Osteoblast (primary cell): ENCODE results near the gene PARP2. TPM values are rescaled to one million over a fixed set of nuclear protein-coding genes. Genes with fewer than 3 reads are reported as not detected.
"Not testable (repeated sequence)": the region's sequence is repeated elsewhere in the genome, so short reads cannot be mapped to it uniquely, and the experiment has no call there.

Experiments used
- DNase-seq: peaks from one replicate; pipeline ENCODE4 v3.0.0; 2011; ENCODE audit warnings: low spot score, mixed read lengths; ENCODE audit not compliant: insufficient read length; ENCODE audit errors: missing footprints
- H2AFZ ChIP-seq: 2 replicates; pipeline ENCODE4 v1.6.0; 2011; ENCODE audit warnings: mild to moderate bottlenecking, low read length
- H3K27ac ChIP-seq: 2 replicates; pipeline ENCODE4 v1.5.1; 2011; ENCODE audit warnings: mild to moderate bottlenecking, low read depth, low read length, moderate library complexity
- H3K27me3 ChIP-seq: 2 replicates; pipeline ENCODE4 v1.6.0; 2012; ENCODE audit warnings: mild to moderate bottlenecking, control low read depth, inconsistent platforms, low read length, moderate library complexity; ENCODE audit not compliant: insufficient read depth
- H3K36me3 ChIP-seq: 2 replicates; pipeline ENCODE4 v1.5.1; 2011; ENCODE audit warnings: mild to moderate bottlenecking, low read length, control low read depth, moderate library complexity; ENCODE audit not compliant: insufficient read depth
- H3K4me1 ChIP-seq: 2 replicates; pipeline ENCODE4 v1.5.1; 2011; ENCODE audit warnings: mild to moderate bottlenecking, low read length, control low read depth, moderate library complexity; ENCODE audit not compliant: insufficient read depth
- H3K4me2 ChIP-seq: 2 replicates; pipeline ENCODE4 v1.6.0; 2011; ENCODE audit warnings: mild to moderate bottlenecking, low read length; ENCODE audit not compliant: insufficient read depth
- H3K4me3 ChIP-seq: fragments of 200-600 bp; sonication (generic); 3 replicates; pipeline ENCODE4 v1.5.1; 2012; ENCODE audit warnings: mild to moderate bottlenecking, low read length, inconsistent platforms; ENCODE audit not compliant: insufficient read depth
- H3K79me2 ChIP-seq: 2 replicates; pipeline ENCODE4 v1.6.0; 2012; ENCODE audit warnings: mild to moderate bottlenecking, low read length, control low read depth, inconsistent platforms; ENCODE audit not compliant: insufficient read depth
- H3K9me3 ChIP-seq: 2 replicates; pipeline ENCODE4 v1.5.1; 2011; ENCODE audit warnings: low read depth, low read length, control low read depth
- H4K20me1 ChIP-seq: 2 replicates; pipeline ENCODE4 v1.6.0; 2012; ENCODE audit warnings: mild to moderate bottlenecking, low read length, control low read depth; ENCODE audit not compliant: insufficient read depth
- CTCF ChIP-seq: IDR thresholded peaks from 2 replicates; pipeline ENCODE4 v1.5.1; 2011; ENCODE audit warnings: mild to moderate bottlenecking, low read depth, low read length, moderate library complexity; ENCODE audit errors: extremely low read depth
- total RNA-seq: library from RNA; depleted of rRNA; stranded (reverse); fragments of >200 nt; gene quantifications from 2 replicates; pipeline ENCODE4 v1.2.3, GENCODE V29; 2012

Gene PARP2
- total RNA-seq, 1 donor, result 5.8 TPM

GRCh38 chr14:20350860-20351259 lies 7.4 kb downstream of the PARP2 start:
- Histone ChIP-seq H3K79me2 (no peaks in the 10 kb centered on the region), H3K27ac (peak overlapping the region; percentile 8), H3K36me3 (peaks cover 77% of the 10 kb centered on the region), H3K9me3 (no peaks in the 10 kb centered on the region), H2AFZ (no peak overlapping the region), H3K4me1 (no peaks in the 10 kb centered on the region), H4K20me1 (peaks cover 3% of the 10 kb centered on the region), H3K4me3 (no peak overlapping the region), H3K4me2 (no peak overlapping the region), H3K27me3 (no peaks in the 10 kb centered on the region)
- TF ChIP-seq CTCF, result peak; percentile 23
- DNase-seq, result no peak

GRCh38 chr14:20356422-20356821 lies 13.0 kb downstream of the PARP2 start:
- no peaks in the 10 kb centered on the region for H3K4me1 ChIP-seq
- no peaks in the 10 kb centered on the region for H3K27me3 ChIP-seq
- no peak overlapping the region for H3K4me3 ChIP-seq
- peaks cover 63% of the 10 kb centered on the region for H3K36me3 ChIP-seq
- no peak overlapping the region for H3K4me2 ChIP-seq
- H2AFZ ChIP-seq, result no peak overlapping the region
- H4K20me1 ChIP-seq, result no peaks in the 10 kb centered on the region
- no peaks in the 10 kb centered on the region for H3K79me2 ChIP-seq
- no peak overlapping the region for H3K27ac ChIP-seq
- DNase-seq, result peak; percentile 43
- no peaks in the 10 kb centered on the region for H3K9me3 ChIP-seq
- TF ChIP-seq CTCF, result no peak

- not testable (repeated sequence) for H3K4me1 ChIP-seq, H3K4me2 ChIP-seq, H3K79me2 ChIP-seq, H3K9me3 ChIP-seq, H3K4me3 ChIP-seq, H2AFZ ChIP-seq, H3K27ac ChIP-seq, DNase-seq, H3K27me3 ChIP-seq, H4K20me1 ChIP-seq
- H3K36me3 ChIP-seq, result peaks cover 55% of the 10 kb centered on the region
Measured at GRCh38 chr14:20358474-20358873, 15.0 kb downstream of the PARP2 start.

DNA sequence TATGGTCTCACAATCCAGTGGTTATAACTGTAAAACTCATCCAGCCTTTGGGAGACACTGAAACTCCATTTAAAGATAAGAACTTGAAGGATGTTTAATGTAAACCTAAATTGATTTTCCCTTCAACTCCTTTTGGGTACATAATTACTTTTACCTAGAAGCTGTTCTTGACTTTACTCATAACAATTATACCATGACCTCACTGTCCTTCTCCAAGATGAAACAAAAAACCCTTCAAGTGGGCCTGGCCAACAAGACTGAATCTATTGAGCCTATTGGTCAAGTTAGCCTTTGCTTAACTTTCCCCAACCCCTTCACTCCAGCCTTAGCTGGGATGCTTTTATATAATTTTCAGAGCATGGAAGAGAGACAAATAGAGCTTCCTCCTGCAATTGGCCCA lies 22.5 kb downstream of the PARP2 start:
- no peaks in the 10 kb centered on the region for H3K27me3 ChIP-seq
- no peak overlapping the region for H3K27ac ChIP-seq
- H4K20me1 ChIP-seq, result peaks cover 3% of the 10 kb centered on the region
- H2AFZ ChIP-seq, result no peak overlapping the region
- no peak overlapping the region for H3K4me2 ChIP-seq
- no peaks in the 10 kb centered on the region for H3K4me1 ChIP-seq
- H3K36me3 ChIP-seq, result peaks cover 53% of the 10 kb centered on the region
- no peak for TF ChIP-seq CTCF
- no peaks in the 10 kb centered on the region for H3K9me3 ChIP-seq
- DNase-seq, result peak; percentile 30
- no peaks in the 10 kb centered on the region for H3K79me2 ChIP-seq
- H3K4me3 ChIP-seq, result no peak overlapping the region
